Measurements from ENCODE around the gene CTSV.
"Not testable (repeated sequence)": the region's sequence is repeated elsewhere in the genome, so short reads cannot be mapped to it uniquely, and the experiment has no call there.

DNA sequence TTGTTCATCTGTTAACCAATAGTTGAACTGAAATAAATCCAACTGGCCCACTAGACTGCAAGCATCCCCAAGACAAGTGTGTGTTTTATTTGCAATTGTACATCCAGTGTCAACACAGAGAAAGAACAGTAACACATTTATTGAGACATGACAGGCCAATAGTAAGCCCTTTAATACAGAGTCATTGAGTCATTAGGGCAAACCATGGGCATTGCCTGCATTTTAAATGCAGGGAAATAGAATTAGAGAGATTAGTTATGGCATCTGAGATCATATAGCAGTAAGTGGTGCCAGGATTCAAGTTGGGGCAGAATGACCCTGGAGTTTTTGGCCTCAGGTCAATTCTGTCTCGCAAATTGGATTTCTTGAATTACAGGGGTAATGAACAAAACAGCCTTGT is 15.4 kb downstream of the CTSV start:
- TF ChIP-seq POLR2A, POLR2AphosphoS5 (IDR thresholded peaks at IDR 0.05): not testable (repeated sequence)
